ENCODE data around the gene WHAMM. TPM values are rescaled to one million over a fixed set of nuclear protein-coding genes. Genes with fewer than 3 reads are reported as not detected.
A peak's percentile ranks its signal among the peaks of the same experiment; 100 is the strongest.

WHAMM gene
- total RNA-seq, 2 donors from 2014 or later: 11.9 to 13.1 TPM

DNA sequence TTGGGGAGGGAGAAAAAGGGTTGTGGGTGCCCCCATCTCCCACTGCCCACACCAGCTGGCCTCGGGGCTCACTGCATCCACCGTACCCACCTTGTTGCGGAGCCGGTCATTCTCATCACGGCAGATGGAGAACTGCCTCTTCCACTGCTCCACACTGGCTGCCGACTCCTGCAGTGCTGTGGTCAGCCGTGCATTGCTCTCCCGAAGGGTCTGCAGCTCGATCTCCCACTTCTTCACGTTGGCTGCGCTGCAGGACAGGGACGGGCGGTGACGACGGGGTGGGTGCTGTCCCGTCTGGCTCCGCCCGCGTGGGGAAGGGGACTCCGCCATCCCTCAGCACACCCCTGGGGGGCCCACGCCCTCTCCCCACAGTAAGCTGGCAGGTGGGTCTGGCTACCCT, 45.1 kb downstream of the WHAMM start:
- Histone ChIP-seq H3K9me3 (no peaks in the 10 kb centered on the region), H3K27me3 (no peaks in the 10 kb centered on the region), H3K4me3 (no peak overlapping the region), H3K9ac (ENCODE audit: low read depth in 2 of 2, low read length in 2 of 2) (no peak overlapping the region), H3K27ac (no peak overlapping the region), H3K4me1 (no peaks in the 10 kb centered on the region), H3K36me3 (no peaks in the 10 kb centered on the region)
- TF ChIP-seq, protein P1, sequence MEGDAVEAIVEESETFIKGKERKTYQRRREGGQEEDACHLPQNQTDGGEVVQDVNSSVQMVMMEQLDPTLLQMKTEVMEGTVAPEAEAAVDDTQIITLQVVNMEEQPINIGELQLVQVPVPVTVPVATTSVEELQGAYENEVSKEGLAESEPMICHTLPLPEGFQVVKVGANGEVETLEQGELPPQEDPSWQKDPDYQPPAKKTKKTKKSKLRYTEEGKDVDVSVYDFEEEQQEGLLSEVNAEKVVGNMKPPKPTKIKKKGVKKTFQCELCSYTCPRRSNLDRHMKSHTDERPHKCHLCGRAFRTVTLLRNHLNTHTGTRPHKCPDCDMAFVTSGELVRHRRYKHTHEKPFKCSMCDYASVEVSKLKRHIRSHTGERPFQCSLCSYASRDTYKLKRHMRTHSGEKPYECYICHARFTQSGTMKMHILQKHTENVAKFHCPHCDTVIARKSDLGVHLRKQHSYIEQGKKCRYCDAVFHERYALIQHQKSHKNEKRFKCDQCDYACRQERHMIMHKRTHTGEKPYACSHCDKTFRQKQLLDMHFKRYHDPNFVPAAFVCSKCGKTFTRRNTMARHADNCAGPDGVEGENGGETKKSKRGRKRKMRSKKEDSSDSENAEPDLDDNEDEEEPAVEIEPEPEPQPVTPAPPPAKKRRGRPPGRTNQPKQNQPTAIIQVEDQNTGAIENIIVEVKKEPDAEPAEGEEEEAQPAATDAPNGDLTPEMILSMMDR (IDR thresholded peaks at IDR 0.05): no peak
- intact Hi-C loops (cut with DNase I): no loop called here
- no peak for DNase-seq

DNA sequence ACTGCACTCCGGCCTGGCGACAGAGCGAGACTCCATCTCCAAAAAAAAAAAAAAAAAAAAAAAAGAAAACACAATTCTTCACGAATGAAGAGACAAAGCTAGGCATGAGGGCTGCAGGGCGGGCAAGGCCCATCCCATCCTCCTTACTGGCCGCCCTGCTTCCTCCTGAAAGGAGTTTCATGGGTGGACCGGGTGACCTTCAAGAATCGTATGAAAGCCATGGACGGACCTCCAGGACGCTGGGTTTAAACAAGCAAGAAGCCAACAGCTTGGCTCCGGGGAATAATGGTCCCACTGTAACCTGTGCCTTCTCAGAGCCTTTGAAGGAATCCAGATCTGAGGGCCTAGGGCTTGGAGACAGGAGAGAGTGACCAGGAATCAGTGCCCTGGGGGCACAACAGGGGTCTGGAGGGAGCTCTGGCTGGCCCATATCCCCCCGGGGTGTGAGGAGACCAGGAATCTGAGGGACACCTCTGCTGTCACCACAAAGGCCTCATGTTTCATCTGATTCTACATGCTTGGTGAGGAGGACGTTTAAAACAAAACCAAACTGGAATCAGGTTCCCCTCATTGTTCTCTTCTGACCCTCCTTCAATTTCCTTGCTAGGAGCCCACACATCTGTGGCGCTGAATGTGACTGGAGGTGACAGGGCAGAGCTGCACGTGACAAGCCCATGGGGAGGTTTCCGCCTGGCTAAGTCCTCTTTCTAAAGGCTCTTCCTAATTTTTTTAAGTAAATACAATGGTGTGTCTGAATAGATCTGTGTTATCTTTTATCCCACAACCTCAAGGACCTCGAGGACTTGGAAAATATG, 46.1 kb downstream of the WHAMM start:
- TF ChIP-seq, protein P1 (IDR thresholded peaks at IDR 0.05): no peak
- H3K27me3 ChIP-seq: no peaks in the 10 kb centered on the region
- no peak overlapping the region for H3K27ac ChIP-seq
- H3K4me3 ChIP-seq: no peak overlapping the region
- no peak overlapping the region for H3K9ac ChIP-seq (ENCODE audit: low read depth in 2 of 2, low read length in 2 of 2)
- no peaks in the 10 kb centered on the region for H3K4me1 ChIP-seq
- H3K36me3 ChIP-seq: no peaks in the 10 kb centered on the region
- intact Hi-C loops (cut with DNase I): no loop called here
- H3K9me3 ChIP-seq: no peaks in the 10 kb centered on the region
- DNase-seq: no peak

DNA sequence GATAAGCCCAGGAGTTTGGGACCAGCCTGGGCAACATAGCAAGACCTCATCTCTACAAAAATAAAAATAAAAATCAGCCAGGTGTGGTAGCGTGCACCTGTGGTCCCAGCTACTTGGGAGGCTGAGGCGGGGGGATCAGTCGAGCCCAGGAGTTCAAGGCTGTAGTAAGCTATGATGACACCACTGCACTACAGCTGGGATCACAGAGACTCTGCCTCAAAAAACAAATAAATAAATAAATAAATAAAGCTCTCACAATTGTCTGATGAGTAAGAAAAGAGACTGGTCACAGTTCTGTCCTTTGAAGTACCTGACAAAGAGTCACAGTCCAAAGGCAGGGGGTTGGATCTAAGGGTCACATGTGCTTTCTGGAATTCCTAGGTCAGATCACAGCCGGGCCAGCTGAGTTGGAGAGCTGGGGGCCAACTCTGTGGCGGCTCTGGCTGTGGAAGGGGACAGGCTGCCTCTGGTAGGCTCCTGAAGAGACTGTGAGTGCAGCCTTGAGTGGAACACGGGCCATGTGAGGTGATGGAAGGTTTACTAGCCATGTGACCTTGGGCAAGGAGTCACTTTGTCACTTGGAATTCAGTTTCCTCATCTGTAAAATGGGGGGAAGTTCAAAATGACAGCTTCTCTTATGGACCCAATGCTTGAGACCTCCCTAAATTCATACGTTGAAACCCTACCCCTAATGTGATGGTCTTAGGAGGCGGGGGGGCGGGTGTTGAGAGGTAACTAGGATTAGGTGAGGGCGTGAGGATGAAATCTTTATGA, 47.2 kb downstream of the WHAMM start:
- Histone ChIP-seq H3K27me3 (no peaks in the 10 kb centered on the region), H3K4me3 (no peak overlapping the region), H3K9ac (ENCODE audit: low read depth in 2 of 2, low read length in 2 of 2) (no peak overlapping the region), H3K9me3 (no peaks in the 10 kb centered on the region), H3K4me1 (no peaks in the 10 kb centered on the region), H3K36me3 (no peaks in the 10 kb centered on the region), H3K27ac (no peak overlapping the region)
- intact Hi-C loops (cut with DNase I): no loop called here
- no peak for DNase-seq
- TF ChIP-seq, protein P1 (IDR thresholded peaks at IDR 0.05): no peak

DNA sequence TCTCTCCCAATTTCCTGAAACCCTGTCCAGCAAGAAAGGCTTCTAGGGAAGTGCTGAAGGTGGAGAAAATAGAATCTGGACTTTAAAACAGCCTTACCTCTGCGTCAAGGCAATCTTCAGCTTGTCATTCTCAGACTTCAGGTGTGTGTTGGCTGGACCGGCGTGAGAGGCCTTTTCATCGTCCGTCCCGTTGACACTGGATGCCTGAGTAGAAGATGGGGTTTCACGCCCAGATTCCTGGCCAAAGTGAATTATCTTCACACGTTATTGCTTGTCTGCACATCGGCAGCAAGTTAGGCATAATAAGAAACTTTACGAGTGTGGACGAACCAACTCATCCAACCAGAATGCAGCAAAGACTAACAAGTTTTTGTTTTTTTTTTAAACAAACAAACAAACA, 49.5 kb downstream of the WHAMM start:
- no peaks in the 10 kb centered on the region for H3K4me1 ChIP-seq
- no peaks in the 10 kb centered on the region for H3K9me3 ChIP-seq
- H3K4me3 ChIP-seq: no peak overlapping the region
- H3K9ac ChIP-seq (ENCODE audit: low read depth in 2 of 2, low read length in 2 of 2): no peak overlapping the region
- no peak overlapping the region for H3K27ac ChIP-seq
- no peaks in the 10 kb centered on the region for H3K27me3 ChIP-seq
- DNase-seq: no peak
- TF ChIP-seq, protein P1 (IDR thresholded peaks at IDR 0.05): no peak
- H3K36me3 ChIP-seq: no peaks in the 10 kb centered on the region
- intact Hi-C loops (cut with DNase I): no loop called here

DNA sequence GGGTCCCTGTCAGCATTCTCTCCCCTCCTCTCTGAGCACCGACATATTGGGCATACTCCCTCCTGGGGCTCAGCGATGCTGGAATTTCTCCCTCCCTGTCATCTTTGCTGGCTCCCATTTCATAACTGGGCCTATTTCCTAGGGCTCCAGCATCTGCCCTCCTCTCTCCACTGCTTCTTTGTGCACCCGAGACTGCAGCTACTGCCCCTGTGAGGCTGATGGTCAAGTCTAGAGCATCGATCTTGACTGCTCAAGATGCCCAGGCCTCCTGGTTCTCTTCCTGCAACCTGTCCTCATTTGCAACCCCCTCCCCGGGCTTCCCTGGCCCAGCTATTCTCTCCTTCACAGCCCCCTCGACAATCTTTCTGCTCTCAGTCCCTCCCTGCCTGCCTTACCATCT, 53.5 kb downstream of the WHAMM start:
- no peak overlapping the region for H3K9ac ChIP-seq (ENCODE audit: low read depth in 2 of 2, low read length in 2 of 2)
- intact Hi-C loops (cut with DNase I): no loop called here
- TF ChIP-seq, protein P1 (IDR thresholded peaks at IDR 0.05): no peak
- no peaks in the 10 kb centered on the region for H3K36me3 ChIP-seq
- H3K27me3 ChIP-seq: no peaks in the 10 kb centered on the region
- DNase-seq: peak; percentile 9
- no peak overlapping the region for H3K27ac ChIP-seq
- H3K4me3 ChIP-seq: no peak overlapping the region
- no peaks in the 10 kb centered on the region for H3K9me3 ChIP-seq
- no peaks in the 10 kb centered on the region for H3K4me1 ChIP-seq
